HUES48 (cell line): ENCODE measurements around the gene FAT1.

Experiments used
- H3K27ac ChIP-seq: one replicate; pipeline ENCODE4 v1.7.0; 2013; ENCODE audit warnings: low read depth, low read length, inconsistent platforms
- H3K27me3 ChIP-seq: 2 replicates; pipeline ENCODE4 v1.6.1; 2013; ENCODE audit warnings: mild to moderate bottlenecking, low read length; ENCODE audit not compliant: control insufficient read depth, insufficient read depth
- H3K36me3 ChIP-seq: 2 replicates; pipeline ENCODE4 v1.6.1; 2013; ENCODE audit warnings: low read length; ENCODE audit not compliant: control insufficient read depth, insufficient read depth
- H3K4me1 ChIP-seq: 2 replicates; pipeline ENCODE4 v1.6.1; 2013; ENCODE audit warnings: mild to moderate bottlenecking, low read length; ENCODE audit not compliant: control insufficient read depth, insufficient read depth
- H3K4me3 ChIP-seq: 2 replicates; pipeline ENCODE4 v1.5.1; 2013; ENCODE audit warnings: mild to moderate bottlenecking, low read depth, low read length
- H3K9ac ChIP-seq: 2 replicates; pipeline ENCODE4 v1.6.1; 2013; ENCODE audit warnings: mild to moderate bottlenecking, low read depth, low read length, moderate library complexity
- H3K9me3 ChIP-seq: 2 replicates; pipeline ENCODE4 v1.6.1; 2013; ENCODE audit warnings: low read length; ENCODE audit not compliant: control insufficient read depth, insufficient read depth

The FAT1 gene

DNA sequence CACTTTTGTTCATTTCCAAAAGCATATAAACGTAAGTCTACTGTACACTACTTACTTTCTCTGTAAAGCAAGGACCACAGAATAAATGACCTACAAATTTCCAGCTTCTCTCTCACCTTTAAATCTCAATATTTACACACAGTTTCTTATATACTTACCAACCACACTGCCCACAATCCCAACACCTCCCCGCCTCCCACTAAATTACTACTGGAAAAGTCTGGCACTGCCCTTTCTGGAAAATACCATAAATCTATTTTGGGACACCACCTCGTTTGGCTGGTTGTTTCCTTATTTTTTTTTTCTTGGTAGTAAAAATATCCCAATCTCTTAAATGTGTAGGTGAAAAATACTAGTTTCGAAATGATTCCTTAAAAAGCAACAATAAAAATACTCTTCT lies 19.6 kb downstream of the FAT1 start:
- H3K9ac ChIP-seq: no peak overlapping the region
- H3K9me3 ChIP-seq: no peaks in the 10 kb centered on the region
- H3K4me3 ChIP-seq: no peak overlapping the region
- no peak overlapping the region for H3K27ac ChIP-seq
- H3K27me3 ChIP-seq: no peaks in the 10 kb centered on the region
- peaks cover 55% of the 10 kb centered on the region for H3K36me3 ChIP-seq
- H3K4me1 ChIP-seq: peaks cover 42% of the 10 kb centered on the region

DNA sequence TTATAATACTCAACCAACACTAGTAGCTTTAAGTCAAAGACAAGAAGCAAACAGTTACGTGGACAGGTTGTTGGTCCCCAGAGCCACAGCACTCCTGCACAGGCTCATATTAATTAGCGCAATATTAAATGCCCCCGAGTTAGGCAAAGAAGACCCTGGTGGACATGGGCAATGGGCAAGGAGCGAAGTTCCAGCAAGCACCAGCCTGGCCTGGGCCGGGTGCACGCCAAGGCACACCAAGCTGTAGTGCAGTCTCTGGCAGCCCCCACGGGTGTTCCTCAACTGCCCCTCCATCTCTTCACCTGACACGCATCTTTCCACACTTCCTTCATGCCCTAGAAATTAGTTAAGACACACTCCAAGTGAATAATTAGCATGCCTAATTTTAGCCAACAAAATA lies 20.1 kb downstream of the FAT1 start:
- Histone ChIP-seq H3K9ac (no peak overlapping the region), H3K4me3 (no peak overlapping the region), H3K4me1 (peaks cover 42% of the 10 kb centered on the region), H3K27ac (no peak overlapping the region), H3K9me3 (no peaks in the 10 kb centered on the region), H3K27me3 (no peaks in the 10 kb centered on the region), H3K36me3 (peaks cover 49% of the 10 kb centered on the region)

DNA sequence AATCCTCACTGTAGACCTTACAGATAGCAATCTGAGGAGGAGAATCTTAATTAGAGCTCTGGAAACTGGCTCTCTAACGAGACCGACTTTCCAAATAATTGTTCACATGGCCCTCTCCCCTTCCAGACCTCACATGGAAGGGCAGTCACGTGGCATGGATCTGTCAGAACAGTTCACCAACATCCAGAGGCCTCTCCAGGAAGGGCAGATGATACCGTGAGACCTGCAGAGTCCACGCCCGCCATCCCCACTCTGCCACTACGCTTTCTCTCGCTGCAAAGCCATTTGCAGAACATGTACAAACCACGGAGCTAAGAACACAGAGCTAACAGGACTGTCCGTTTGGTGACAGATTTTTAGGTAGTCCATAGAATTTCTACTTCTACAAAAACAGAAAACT lies 20.7 kb downstream of the FAT1 start:
- Histone ChIP-seq H3K36me3 (peaks cover 45% of the 10 kb centered on the region), H3K4me1 (peaks cover 42% of the 10 kb centered on the region)

DNA sequence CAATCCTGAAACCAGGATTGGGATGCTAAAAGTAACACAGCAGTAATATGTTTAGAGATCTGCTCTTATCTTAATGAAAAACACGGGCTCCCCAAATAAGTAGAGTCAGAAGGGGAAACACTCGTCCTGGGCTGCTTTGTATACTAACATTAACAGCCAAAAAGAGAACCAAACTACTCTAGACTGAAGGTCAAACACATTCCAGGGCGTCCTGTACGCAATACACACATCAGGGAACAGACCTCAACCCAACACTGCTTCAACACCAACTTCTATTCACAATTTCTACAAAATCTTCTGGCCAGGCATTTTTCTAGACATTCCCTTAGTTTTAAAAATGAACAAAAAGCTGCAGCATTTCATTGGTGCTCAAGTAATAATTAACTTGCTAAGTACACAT lies 21.4 kb downstream of the FAT1 start:
- Histone ChIP-seq H3K27ac (no peak overlapping the region), H3K4me1 (peaks cover 42% of the 10 kb centered on the region), H3K27me3 (no peaks in the 10 kb centered on the region), H3K9ac (no peak overlapping the region), H3K36me3 (peaks cover 45% of the 10 kb centered on the region), H3K4me3 (no peak overlapping the region), H3K9me3 (no peaks in the 10 kb centered on the region)

More for the DNA sequence above, 20.7 kb downstream of the FAT1 start:
- Histone ChIP-seq H3K9me3 (no peaks in the 10 kb centered on the region), H3K4me3 (no peak overlapping the region), H3K27ac (no peak overlapping the region), H3K9ac (no peak overlapping the region), H3K27me3 (no peaks in the 10 kb centered on the region)

DNA sequence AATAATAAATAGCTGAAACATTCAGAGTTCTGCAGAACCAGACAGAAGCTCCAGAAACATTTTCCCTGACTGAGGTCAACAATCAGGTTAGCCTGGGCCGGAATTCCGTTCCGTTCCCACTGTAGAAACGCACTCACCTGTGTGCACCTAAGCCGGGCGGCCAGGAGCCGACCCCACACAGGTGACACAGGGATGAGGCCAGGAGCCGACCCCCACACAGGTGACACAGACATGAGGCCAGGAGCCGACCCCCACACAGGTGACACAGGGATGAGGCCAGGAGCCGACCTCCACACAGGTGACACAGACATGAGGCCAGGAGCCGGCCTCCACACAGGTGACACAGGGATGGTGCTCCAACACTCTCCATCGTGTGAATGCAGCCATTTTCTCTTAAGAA lies 21.9 kb downstream of the FAT1 start:
- Histone ChIP-seq H3K9ac (no peak overlapping the region), H3K36me3 (peaks cover 40% of the 10 kb centered on the region), H3K4me3 (no peak overlapping the region), H3K27ac (peak overlapping the region; percentile 78), H3K27me3 (no peaks in the 10 kb centered on the region), H3K9me3 (no peaks in the 10 kb centered on the region), H3K4me1 (peaks cover 42% of the 10 kb centered on the region)

DNA sequence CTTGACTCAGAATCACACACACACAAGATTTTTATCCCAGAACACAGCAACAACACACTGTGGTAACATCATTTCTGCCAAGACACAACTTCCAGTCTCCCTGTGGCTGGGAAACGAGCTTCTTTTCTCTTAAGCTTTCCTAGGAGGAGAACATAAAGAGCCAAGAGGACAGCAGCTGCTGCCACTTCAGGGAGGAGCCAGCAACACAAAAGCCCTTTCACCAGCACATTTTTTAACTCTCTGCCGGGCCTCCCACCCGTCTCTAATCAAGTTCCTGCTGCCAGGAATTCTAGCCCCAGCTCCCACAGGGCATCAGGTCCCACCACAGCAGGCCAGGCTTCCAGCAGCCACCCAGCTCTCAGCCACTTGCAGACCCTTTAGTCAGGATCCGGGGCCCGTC lies 22.4 kb downstream of the FAT1 start:
- Histone ChIP-seq H3K4me1 (peaks cover 45% of the 10 kb centered on the region), H3K9ac (no peak overlapping the region), H3K9me3 (no peaks in the 10 kb centered on the region), H3K27ac (peak overlapping the region; percentile 78), H3K27me3 (no peaks in the 10 kb centered on the region), H3K4me3 (no peak overlapping the region), H3K36me3 (peaks cover 35% of the 10 kb centered on the region)

DNA sequence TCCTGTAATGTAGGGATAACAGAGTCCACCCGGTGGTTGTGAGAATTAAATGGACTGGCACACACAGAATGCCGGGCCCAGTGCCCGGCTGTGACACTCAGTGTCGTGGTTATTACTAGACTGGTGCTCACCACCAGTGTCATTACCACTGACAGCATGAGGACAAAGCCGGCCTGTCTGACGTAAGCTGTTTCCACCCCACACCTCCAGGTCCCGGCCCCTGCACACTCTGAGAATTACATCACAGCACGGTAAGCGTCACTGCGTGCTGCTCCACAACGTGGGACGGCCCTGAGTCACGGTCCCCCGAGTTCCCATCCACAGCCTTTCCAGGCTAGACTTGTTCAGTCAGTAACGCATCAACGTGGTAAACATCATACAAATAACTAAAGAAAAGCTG lies 22.9 kb downstream of the FAT1 start:
- H3K4me1 ChIP-seq: peaks cover 49% of the 10 kb centered on the region
- H3K27ac ChIP-seq: peak overlapping the region; percentile 78
- H3K36me3 ChIP-seq: peaks cover 29% of the 10 kb centered on the region
- H3K9me3 ChIP-seq: no peaks in the 10 kb centered on the region
- no peak overlapping the region for H3K4me3 ChIP-seq
- H3K9ac ChIP-seq: no peak overlapping the region
- no peaks in the 10 kb centered on the region for H3K27me3 ChIP-seq

DNA sequence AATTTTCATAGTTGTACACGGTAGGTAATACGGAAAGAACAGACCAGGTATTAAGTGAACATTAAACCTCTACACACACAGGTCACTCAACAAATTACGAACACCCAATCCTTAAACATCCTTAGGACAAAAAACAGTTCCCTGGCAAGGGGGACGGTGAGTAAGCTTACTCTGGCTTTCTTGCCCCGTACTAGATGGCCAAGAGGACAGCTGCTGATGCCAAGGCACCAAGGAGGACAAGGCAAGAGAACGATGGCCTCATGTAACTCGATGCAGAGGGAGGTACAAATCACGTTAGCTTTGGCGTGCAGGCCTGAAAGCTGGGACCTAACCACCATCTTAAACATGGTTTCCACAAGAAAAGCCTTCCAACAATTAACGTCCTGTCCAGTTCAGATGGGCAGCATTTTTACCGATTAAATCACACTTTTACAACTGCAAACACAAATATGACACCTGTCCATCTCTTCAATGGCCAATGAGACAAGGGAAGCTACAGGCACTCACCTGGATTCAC lies 23.7 kb downstream of the FAT1 start:
- H3K9me3 ChIP-seq: no peaks in the 10 kb centered on the region
- peaks cover 22% of the 10 kb centered on the region; the same call in 1 of the 2 replicates for H3K36me3 ChIP-seq
- H3K4me1 ChIP-seq: peaks cover 56% of the 10 kb centered on the region
- H3K27me3 ChIP-seq: no peaks in the 10 kb centered on the region
- H3K9ac ChIP-seq: no peak overlapping the region
- H3K4me3 ChIP-seq: no peak overlapping the region
- H3K27ac ChIP-seq: no peak overlapping the region

DNA sequence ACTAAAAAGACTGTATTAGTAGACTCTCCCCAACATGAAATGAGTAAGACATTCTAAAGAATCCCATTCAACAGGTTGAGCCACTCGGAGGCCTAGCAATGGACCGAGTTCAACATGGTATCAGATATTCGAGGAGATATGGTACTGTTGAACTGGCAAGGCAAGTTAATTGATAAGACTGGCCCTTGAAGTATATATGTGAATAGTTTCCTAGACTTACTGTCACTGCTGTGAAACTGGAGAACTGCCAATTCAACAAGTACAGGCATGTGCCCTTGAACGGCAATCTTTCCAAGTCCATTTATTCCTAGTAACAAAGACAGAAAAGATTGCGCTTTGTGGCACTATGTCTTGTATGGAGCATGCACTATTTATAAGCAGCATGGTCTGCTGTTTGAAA lies 24.4 kb downstream of the FAT1 start:
- H3K36me3 ChIP-seq: peaks cover 22% of the 10 kb centered on the region; the same call in 1 of the 2 replicates
- H3K27ac ChIP-seq: no peak overlapping the region
- H3K4me1 ChIP-seq: peaks cover 56% of the 10 kb centered on the region

DNA sequence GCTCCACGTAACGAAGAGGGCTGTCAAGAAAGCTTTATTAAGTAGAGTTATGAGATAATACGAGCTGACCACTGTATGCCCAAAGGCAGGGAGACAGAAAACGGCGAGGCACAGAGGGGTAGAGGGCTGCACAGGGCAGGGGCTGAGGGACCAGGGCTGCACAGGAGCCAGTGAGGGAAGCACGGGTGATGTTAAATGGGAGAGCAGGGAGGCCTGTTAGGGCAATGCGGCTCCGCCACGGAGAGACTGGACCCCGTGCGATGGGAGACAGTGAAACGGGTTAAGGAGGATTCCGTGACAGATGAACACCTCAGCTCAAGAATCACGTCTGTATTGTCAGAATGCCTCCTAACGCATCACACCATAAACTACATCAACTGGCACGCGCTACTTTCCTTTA lies 25.1 kb downstream of the FAT1 start:
- H3K27ac ChIP-seq: no peak overlapping the region
- H3K4me3 ChIP-seq: no peak overlapping the region
- H3K9ac ChIP-seq: no peak overlapping the region
- H3K9me3 ChIP-seq: no peaks in the 10 kb centered on the region
- H3K27me3 ChIP-seq: no peaks in the 10 kb centered on the region
- peaks cover 18% of the 10 kb centered on the region; the same call in 1 of the 2 replicates for H3K36me3 ChIP-seq
- H3K4me1 ChIP-seq: peaks cover 58% of the 10 kb centered on the region

More for the DNA sequence above, 24.4 kb downstream of the FAT1 start:
- no peaks in the 10 kb centered on the region for H3K27me3 ChIP-seq
- no peak overlapping the region for H3K9ac ChIP-seq
- H3K4me3 ChIP-seq: no peak overlapping the region
- H3K9me3 ChIP-seq: no peaks in the 10 kb centered on the region

DNA sequence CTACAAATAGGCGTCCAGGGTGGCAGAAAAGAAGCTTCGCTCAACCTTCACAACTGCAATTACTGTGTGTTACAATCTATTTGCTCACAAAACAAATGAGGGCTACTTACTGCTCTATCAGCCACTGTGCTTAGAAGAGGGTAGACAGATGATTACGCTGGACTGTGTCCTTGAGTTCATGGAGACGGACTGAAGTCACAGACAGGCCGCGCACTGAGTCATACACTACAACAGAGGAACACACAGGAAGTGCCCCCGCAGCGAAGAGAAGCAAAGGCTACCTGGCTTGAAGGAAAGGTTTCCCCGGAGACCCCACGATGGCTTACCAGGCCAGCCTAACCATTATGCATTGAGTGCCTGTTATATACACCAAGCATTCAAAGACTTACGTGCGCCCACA lies 25.6 kb downstream of the FAT1 start:
- Histone ChIP-seq H3K4me3 (no peak overlapping the region), H3K36me3 (0 out of 2 replicates have a peak, but pooled peaks cover 15% of the 10 kb centered on the region), H3K4me1 (peaks cover 56% of the 10 kb centered on the region), H3K9me3 (no peaks in the 10 kb centered on the region), H3K9ac (no peak overlapping the region), H3K27ac (no peak overlapping the region), H3K27me3 (no peaks in the 10 kb centered on the region)
